Endothelial cell of umbilical vein (primary cell): ENCODE results near the gene ZFAND6. TPM values are rescaled to one million over a fixed set of nuclear protein-coding genes. Genes with fewer than 3 reads are reported as not detected.
"Not testable (repeated sequence)": the region's sequence is repeated elsewhere in the genome, so short reads cannot be mapped to it uniquely, and the experiment has no call there.

Experiments used
- BruUV-seq: library from RNA; stranded (reverse); fragments of 400-500 nt; replicated peaks from 2 replicates; lab custom pipeline; 2021; lab: Mats Ljungman, UMichigan
- CTCF ChIA-PET: fragments of 300-600, 350-600 bp; sonication (Branson Sonifier 250); formaldehyde crosslinking; loops from one replicate; lab custom pipeline; 2021; ENCODE audit warnings: antibody characterized with exemption, inconsistent platforms; lab: Charles Lee
- POLR2A ChIA-PET: fragments of 300-600, 350-600 bp; sonication (Branson Sonifier 250); formaldehyde crosslinking; loops from one replicate; lab custom pipeline; 2021; ENCODE audit warnings: antibody characterized with exemption, inconsistent platforms; lab: Charles Lee
- DNase-seq: peaks from one replicate; pipeline ENCODE4 v3.0.0-alpha.2; 2011; ENCODE audit warnings: low read depth, low spot score
- FAIRE-seq: peaks from 2 replicates; lab custom pipeline; 2011; peaks lifted over from hg19 to GRCh38; lab: Jason Lieb, UNC
- H2AFZ ChIP-seq: 2 replicates; pipeline ENCODE4 v1.6.0; 2012; ENCODE audit warnings: low read depth, low read length, control low read depth, inconsistent platforms
- H3K27ac ChIP-seq: 2 replicates; pipeline ENCODE4 v1.5.1; 2011; ENCODE audit warnings: low read depth, mild to moderate bottlenecking, control low read depth, low read length, moderate library complexity; ENCODE audit not compliant: insufficient read depth
- H3K27me3 ChIP-seq, 2 experiments: 2 replicates each; pipeline versions ENCODE4 v1.6.0 to v1.6.1; 2011; ENCODE audit warnings: low read length in 2 of 2, mixed read lengths in 1 of 2; ENCODE audit not compliant: control insufficient read depth in 2 of 2, insufficient read depth in 2 of 2
- H3K36me3 ChIP-seq, 2 experiments: 2 replicates in 1 of 2; 3 replicates in 1 of 2; pipeline ENCODE4 v1.5.1; 2011; ENCODE audit warnings: low read length in 2 of 2, mild to moderate bottlenecking in 1 of 2, moderate library complexity in 1 of 2; ENCODE audit not compliant: control insufficient read depth in 2 of 2, insufficient read depth in 2 of 2; ENCODE audit errors: extremely low read depth in 1 of 2
- H3K4me1 ChIP-seq: 3 replicates; pipeline ENCODE4 v1.5.1; 2011; ENCODE audit warnings: mild to moderate bottlenecking, low read length; ENCODE audit not compliant: control insufficient read depth, insufficient read depth; ENCODE audit errors: extremely low read depth
- H3K4me2 ChIP-seq: 2 replicates; pipeline ENCODE4 v1.6.1; 2011; ENCODE audit warnings: low read length, control low read depth, mixed read lengths; ENCODE audit not compliant: insufficient read depth
- H3K4me3 ChIP-seq, 3 experiments: fragments of 200-600 bp in 1 of 3; sonication (generic), shearing (Covaris generic) in 1 of 3; replicated peaks in 1 of 3; 2 replicates each; pipeline ENCODE4 v1.5.1; 2011 to 2016; ENCODE audit warnings: control low read depth in 3 of 3, low read length in 3 of 3, mild to moderate bottlenecking in 2 of 3, inconsistent platforms in 1 of 3, low read depth in 1 of 3, moderate library complexity in 1 of 3; ENCODE audit not compliant: insufficient read depth in 1 of 3
- H3K79me2 ChIP-seq: 2 replicates; pipeline ENCODE4 v1.6.0; 2012; ENCODE audit warnings: low read length, inconsistent platforms; ENCODE audit not compliant: control insufficient read depth, insufficient read depth
- H3K9ac ChIP-seq: replicated peaks from 2 replicates; pipeline ENCODE3; 2011; ENCODE audit warnings: low read length, control low read depth; ENCODE audit not compliant: insufficient read depth; ENCODE audit errors: extremely low read depth
- H3K9me1 ChIP-seq: replicated peaks from 3 replicates; pipeline ENCODE4 v1.6.0; 2011; ENCODE audit warnings: mild to moderate bottlenecking, low read length; ENCODE audit not compliant: control insufficient read depth, insufficient read depth; ENCODE audit errors: extremely low read depth
- H3K9me3 ChIP-seq: replicated peaks from 2 replicates; pipeline ENCODE4 v1.5.1; 2012; ENCODE audit warnings: low read length, inconsistent platforms; ENCODE audit not compliant: control insufficient read depth, insufficient read depth
- H4K20me1 ChIP-seq: replicated peaks from 2 replicates; pipeline ENCODE3; 2011; ENCODE audit warnings: mild to moderate bottlenecking, low read length; ENCODE audit not compliant: control insufficient read depth, insufficient read depth; ENCODE audit errors: extremely low read depth
- CTCF ChIP-seq, 2 donors: IDR thresholded peaks; 1 replicate in 1 of 2; 2 replicates in 1 of 2; pipeline ENCODE4 v1.5.1; 2011; ENCODE audit warnings: low read length in 2 of 2, mild to moderate bottlenecking in 2 of 2, moderate library complexity in 2 of 2, control low read depth in 1 of 2, inconsistent platforms in 1 of 2, low read depth in 1 of 2; ENCODE audit not compliant: insufficient read depth in 1 of 2; ENCODE audit errors: extremely low read depth in 1 of 2
- EZH2 ChIP-seq: IDR thresholded peaks from 2 replicates; pipeline ENCODE4 v1.6.1; 2012; ENCODE audit warnings: borderline replicate concordance, low read depth, mild to moderate bottlenecking, moderate library complexity, low read length, inconsistent platforms; ENCODE audit not compliant: severe bottlenecking
- FOS ChIP-seq: IDR thresholded peaks from 2 replicates; pipeline ENCODE4 v1.6.1; 2011; ENCODE audit warnings: mild to moderate bottlenecking, low read length, moderate library complexity, borderline replicate concordance; ENCODE audit not compliant: insufficient read depth
- GATA2 ChIP-seq: IDR thresholded peaks from 2 replicates; pipeline ENCODE4 v1.7.0; 2011; ENCODE audit warnings: low read depth, mild to moderate bottlenecking, moderate library complexity, mixed read lengths, low read length; ENCODE audit not compliant: insufficient read length, insufficient read depth
- JUN ChIP-seq: IDR thresholded peaks from 2 replicates; pipeline ENCODE4 v1.6.1; 2011; ENCODE audit warnings: borderline replicate concordance, low read depth; ENCODE audit not compliant: insufficient read length, insufficient read depth
- MAX ChIP-seq: IDR thresholded peaks from 2 replicates; pipeline ENCODE4 v1.6.1; 2011; ENCODE audit not compliant: insufficient read depth, insufficient read length
- MYC ChIP-seq: IDR thresholded peaks from one replicate; pipeline ENCODE4 v1.6.1; 2011; ENCODE audit warnings: mild to moderate bottlenecking, low read depth, low read length
- POLR2A ChIP-seq: IDR thresholded peaks from 2 replicates; pipeline ENCODE4 v1.6.1; 2012; ENCODE audit warnings: low read depth, mild to moderate bottlenecking, control low read depth, low read length
- POLR2AphosphoS5 ChIP-seq: IDR thresholded peaks from 2 replicates; pipeline ENCODE4 v1.6.1; 2012; ENCODE audit warnings: low read depth, mild to moderate bottlenecking, control low read depth, low read length, moderate library complexity; ENCODE audit not compliant: insufficient read depth
- dilution Hi-C: fragments of 300-500 bp; cut with MboI; formaldehyde crosslinking; loops from one replicate; pipeline ENCODE4 v1.15.0; 2019; ENCODE audit warnings: low sequenced_read_pairs; ENCODE audit not compliant: extremely low pct_ligation_motif_present
- intact Hi-C: fragments of 100-400 bp; cut with micrococcal nuclease; formaldehyde crosslinking; loops from one replicate; pipeline ENCODE4 v1.10.0; 2022
- polyA plus RNA-seq, 4 experiments: library from polyadenylated mRNA; depleted of rRNA in 3 of 4; stranded (reverse) in 3 of 4; unstranded in 1 of 4; fragments of >200 nt; gene quantifications; 2 replicates each; pipeline versions ENCODE4 v1.2.1 to v1.2.3, GENCODE V29; 2011 to 2012; ENCODE audit warnings: missing spikeins in 1 of 4
- total RNA-seq: library from RNA; stranded (reverse); gene quantifications from 2 replicates; pipeline ENCODE4 v1.2.3, GENCODE V29; 2021

ZFAND6 gene
- total and polyA plus RNA-seq, 2 donors (not counting 3 experiments of a cell fraction or from before 2014, with no cell fraction given) = 50.3 to 97.9 TPM

- intact Hi-C loops = no loop called here
- Histone ChIP-seq H3K9me3 (no peaks in the 10 kb centered on the region), H3K4me2 (no peak overlapping the region), H3K4me3 (no peak overlapping the region), H3K27ac (no peak overlapping the region), H2AFZ (no peak overlapping the region), H3K4me1 (no peaks in the 10 kb centered on the region), H4K20me1 (no peaks in the 10 kb centered on the region), H3K79me2 (no peaks in the 10 kb centered on the region), H3K27me3 (no peaks in the 10 kb centered on the region), H3K36me3 (no peaks in the 10 kb centered on the region), H3K9ac (no peak overlapping the region), H3K9me1 (no peaks in the 10 kb centered on the region)
- TF ChIP-seq CTCF (IDR thresholded peaks at IDR 0.05; ENCODE audit: extremely low read depth in 1 of 2, insufficient read depth in 1 of 2, low read depth in 1 of 2, low read length in 2 of 2) (no peak), FOS (no peak), EZH2 (no peak), MYC (no peak), GATA2 (no peak), POLR2A (no peak), MAX (no peak), JUN (no peak), POLR2AphosphoS5 (no peak)
- DNase-seq (no peak), FAIRE-seq (no peak)
- CTCF ChIA-PET = no interaction called here
- BruUV-seq = no TSS peak
- dilution Hi-C loops = no loop called here
- POLR2A ChIA-PET = no interaction called here
Observed at GRCh38 chr15:80010131-80010673, 49.3 kb upstream of the ZFAND6 start.

- H3K4me1 ChIP-seq, H3K79me2 ChIP-seq, H4K20me1 ChIP-seq, dilution Hi-C loops, H3K9ac ChIP-seq, H2AFZ ChIP-seq, H3K9me1 ChIP-seq, CTCF ChIA-PET, POLR2A ChIA-PET, H3K27me3 ChIP-seq, H3K9me3 ChIP-seq, H3K27ac ChIP-seq, intact Hi-C loops, H3K4me2 ChIP-seq, H3K4me3 ChIP-seq, H3K36me3 ChIP-seq, FAIRE-seq, DNase-seq, BruUV-seq: not testable (repeated sequence)
Observed at GRCh38 chr15:80011041-80011523, 48.4 kb upstream of the ZFAND6 start.
